ENCODE data around the gene OOSP2.
"Not testable (repeated sequence)": the region's sequence is repeated elsewhere in the genome, so short reads cannot be mapped to it uniquely, and the experiment has no call there.

The OOSP2 gene, protein sequence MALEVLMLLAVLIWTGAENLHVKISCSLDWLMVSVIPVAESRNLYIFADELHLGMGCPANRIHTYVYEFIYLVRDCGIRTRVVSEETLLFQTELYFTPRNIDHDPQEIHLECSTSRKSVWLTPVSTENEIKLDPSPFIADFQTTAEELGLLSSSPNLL

GRCh38 chr11:60040109-60040508, at the start of gene OOSP2:
Gene OOSP2, plus strand, starts transcription at chr11:60040409. Its CDS starts 51 bp downstream, at chr11:60040460.
- DNase-seq (ENCODE audit: low read depth, low spot score): no peak

GRCh38 chr11:59990421-59990820, 49.8 kb upstream of the OOSP2 start:
- no peak for DNase-seq (ENCODE audit: low read depth, low spot score)

GRCh38 chr11:59992425-59992824, 47.8 kb upstream of the OOSP2 start:
- DNase-seq (ENCODE audit: low read depth, low spot score): no peak

- DNase-seq (ENCODE audit: low read depth, low spot score): no peak
Observed at GRCh38 chr11:59997800-59998199, 42.4 kb upstream of the OOSP2 start.

DNA sequence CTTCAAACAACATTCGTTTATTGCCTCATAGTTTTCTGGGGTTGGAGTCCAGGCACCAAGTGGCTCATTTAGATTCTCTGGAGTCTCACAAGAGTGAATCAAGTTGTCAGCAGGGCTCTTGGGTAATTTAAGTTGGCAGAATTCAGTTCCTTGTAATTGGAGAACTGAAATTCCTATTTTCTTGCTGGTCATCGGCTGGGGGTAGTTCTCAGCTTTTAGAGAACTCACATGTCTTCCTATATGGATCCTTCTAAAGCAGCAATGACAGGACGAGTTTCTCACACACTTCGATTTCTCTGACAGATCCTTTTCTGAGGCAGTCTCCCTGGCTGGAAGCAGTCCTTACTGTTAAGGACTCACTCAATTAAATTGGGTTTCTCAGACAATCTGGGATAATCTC, 40.5 kb upstream of the OOSP2 start:
- DNase-seq (ENCODE audit: low read depth, low spot score): no peak

DNA sequence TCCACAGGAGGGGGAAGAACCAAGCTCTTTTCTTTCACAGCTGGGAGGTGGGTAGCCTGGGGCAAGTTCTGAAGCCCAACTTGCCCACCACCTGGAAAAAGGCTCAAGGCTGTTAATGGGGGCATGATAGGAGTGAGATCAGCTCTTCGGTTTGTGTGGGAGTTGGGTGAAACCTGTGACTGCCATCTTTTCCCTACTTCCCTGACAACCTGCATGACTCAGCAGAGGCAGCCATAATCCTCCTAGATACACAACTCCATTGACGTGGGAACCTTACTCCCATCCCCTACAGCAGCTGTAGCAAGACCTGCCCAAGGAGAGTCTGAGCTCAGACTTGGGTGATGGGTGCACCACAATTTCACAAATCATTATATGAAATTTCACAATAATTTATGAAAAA, 36.5 kb upstream of the OOSP2 start:
- no peak for DNase-seq (ENCODE audit: low read depth, low spot score)

DNA sequence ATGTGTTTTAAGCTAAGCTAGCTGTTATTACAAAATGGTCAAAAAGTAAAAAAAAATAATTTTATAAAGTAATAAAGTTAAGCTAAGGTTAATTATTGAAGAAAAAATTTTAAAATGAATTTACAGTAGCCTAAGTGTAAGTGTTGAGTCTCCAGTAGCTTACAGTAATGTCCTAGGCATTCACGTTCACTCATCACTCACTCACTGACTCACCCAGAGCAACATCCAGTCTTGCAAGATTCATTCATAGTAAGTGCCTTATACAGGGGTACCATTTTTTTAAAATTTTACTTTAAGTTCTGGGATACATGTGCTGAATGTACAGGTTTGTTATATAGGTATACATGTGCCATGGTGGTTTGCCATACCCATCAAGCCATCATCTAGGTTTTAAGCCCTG, 34.8 kb upstream of the OOSP2 start:
- DNase-seq (ENCODE audit: low read depth, low spot score): no peak

DNA sequence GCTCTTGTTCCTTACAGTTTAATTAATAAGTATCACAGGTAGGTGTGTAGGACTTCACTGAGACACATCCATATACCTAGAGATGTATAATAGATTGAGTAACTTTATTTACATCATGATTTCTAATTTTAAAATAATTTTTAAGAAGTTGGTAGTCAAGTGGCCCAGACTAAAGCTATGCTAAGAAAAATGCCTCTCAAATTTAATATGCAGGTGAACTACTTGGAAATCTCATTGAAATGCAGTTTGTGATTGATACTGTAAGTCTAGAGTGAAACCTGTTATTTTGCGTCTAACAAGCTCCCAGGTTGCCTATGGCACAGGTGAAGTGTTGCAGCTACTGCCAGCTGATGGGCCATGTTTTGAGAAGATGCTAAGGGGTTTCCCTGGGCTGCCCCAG, 23.3 kb upstream of the OOSP2 start, which contains the start of gene OOSP4B:
Gene OOSP4B (plus strand): TSS at position 301 of the 400 bp plus-strand sequence.
- DNase-seq (ENCODE audit: low read depth, low spot score): no peak

GRCh38 chr11:60018058-60018457, 22.2 kb upstream of the OOSP2 start:
- DNase-seq (ENCODE audit: low read depth, low spot score): no peak

- DNase-seq (ENCODE audit: low read depth, low spot score): not testable (repeated sequence)
Observed at GRCh38 chr11:60020376-60020775, 19.8 kb upstream of the OOSP2 start.

DNA sequence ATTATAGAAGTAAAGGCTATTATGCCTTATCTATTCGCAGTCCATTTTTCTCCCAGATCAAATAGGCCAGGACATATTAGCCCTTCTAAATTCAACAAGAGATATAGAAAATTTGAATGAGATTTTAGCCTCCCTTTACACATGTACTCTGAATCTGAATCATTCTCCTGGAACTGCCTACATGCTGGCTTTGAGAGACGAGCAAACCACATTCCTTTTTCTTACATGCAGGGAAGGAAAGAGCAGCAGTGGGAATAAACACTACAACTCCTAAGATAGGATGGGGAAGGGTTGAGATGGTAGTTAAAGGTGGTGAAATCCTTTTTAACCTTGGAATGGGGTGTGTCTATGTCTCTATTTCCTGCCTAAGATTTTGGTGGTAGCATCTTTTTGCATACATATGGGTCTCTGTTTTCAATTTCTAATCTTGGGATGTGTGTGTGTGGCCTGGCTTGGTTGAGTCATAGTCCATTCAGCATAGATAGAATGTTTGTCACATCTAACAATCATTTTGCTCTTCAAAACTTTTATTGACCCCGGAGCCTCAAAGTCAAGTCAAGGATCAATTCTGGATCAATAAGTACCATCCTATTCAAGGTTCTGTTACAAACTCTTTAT, 11.1 kb upstream of the OOSP2 start:
- DNase-seq (ENCODE audit: low read depth, low spot score): no peak

GRCh38 chr11:60050422-60050821, 10.2 kb downstream of the OOSP2 start:
- DNase-seq (ENCODE audit: low read depth, low spot score): not testable (repeated sequence)

DNA sequence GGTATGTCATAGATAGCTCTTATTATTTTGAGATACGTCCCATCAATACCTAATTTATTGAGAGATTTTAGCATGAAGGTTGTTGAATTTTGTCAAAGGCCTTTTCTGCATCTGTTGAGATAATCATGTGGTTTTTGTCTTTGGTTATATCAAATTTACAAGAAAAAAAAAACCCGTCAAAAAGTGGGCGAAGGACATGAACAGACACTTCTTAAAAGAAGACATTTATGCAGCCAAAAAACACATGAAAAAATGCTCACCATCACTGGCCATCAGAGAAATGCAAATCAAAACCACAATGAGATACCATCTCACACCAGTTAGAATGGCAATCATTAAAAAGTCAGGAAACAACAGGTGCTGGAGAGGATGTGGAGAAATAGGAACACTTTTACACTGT, 10.6 kb downstream of the OOSP2 start:
- DNase-seq (ENCODE audit: low read depth, low spot score): not testable (repeated sequence)

DNA sequence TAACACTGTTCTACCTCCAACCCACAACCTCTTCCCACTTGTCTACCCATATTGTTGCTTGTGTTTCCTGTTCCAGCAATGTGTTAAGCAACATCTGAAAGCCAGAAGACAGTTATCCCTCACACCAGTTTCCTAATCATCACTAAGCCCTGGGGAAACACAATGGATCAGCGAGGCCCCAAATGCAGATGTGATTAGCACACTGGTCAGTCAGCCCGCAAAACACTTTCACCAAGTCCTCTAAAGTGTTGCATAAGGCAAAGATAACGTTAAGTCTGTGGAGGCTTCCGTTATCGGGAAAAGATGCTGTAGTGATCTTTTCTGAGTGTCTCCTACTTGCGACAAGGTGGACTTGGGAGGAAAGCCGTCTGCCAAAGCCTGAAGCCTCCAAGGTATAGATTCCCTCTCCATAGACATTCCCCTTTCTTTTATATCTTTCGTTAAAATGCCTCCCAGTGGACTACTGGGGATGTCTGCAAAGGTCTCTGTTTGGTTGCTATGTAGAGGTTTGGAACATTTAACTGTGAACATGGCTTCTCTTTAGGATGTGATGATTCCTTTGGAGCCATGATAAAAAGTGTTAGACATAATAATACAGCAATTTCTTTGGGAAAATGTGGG, 16.2 kb downstream of the OOSP2 start, which contains the start of gene MS4A3:
Gene MS4A3 (plus strand): TSS at position 317 of the 621 bp plus-strand sequence. CDS start 4,496 bp downstream, outside the sequence.
- no peak for DNase-seq (ENCODE audit: low read depth, low spot score)

DNA sequence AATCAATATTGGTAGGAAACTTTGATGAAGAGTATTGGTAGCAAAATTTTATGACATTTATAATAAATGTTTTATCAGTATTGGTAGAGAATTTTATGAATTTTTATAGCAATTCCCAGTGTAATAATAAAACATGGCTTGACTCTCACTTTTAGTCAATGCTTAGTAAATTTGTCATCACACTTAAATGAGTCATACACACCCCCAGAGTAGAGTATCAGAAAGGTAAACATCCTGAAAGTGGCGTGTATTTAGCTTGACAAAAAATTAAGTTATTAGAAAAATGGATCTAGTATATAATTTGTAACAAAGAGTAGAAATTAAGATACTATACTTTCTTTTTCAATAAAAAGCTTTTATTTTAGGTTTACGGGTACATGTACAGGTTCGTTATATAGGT, 18.8 kb downstream of the OOSP2 start:
- no peak for DNase-seq (ENCODE audit: low read depth, low spot score)

DNA sequence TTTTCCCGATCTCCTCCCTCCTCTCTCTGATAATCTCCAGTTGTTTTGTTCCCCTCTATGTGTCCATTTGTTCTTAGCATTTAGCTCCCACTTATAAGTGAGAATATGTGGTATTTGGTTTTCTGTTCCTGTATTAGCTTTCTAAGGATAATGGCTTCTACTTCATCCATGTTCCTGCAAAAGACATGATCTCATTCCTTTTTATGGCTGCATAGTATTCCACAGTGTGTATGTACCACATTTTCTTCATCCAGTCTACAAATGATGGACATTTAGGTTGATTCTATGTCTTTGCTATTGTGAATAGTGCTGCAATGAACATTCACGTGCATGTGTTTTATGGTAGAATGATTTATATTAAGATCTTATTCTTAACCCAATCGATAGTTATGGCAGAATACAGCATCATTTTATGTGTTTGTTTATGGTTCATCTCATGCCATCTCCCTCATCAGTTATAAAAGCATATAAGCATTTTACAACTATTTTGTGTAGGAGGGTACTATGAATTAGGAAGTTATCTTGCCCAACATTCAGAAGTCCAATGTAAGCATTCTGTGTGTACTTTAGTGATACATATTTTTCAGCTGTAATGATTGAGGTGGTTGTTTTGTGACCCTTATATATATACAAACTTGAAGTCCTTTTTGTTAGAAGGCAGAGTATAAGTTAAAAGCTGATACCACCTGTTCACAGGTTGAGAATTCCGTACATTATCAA, 19.5 kb downstream of the OOSP2 start:
- DNase-seq (ENCODE audit: low read depth, low spot score): no peak

GRCh38 chr11:60064111-60064510, 23.9 kb downstream of the OOSP2 start:
- DNase-seq (ENCODE audit: low read depth, low spot score): no peak

- no peak for DNase-seq (ENCODE audit: low read depth, low spot score)
Observed at GRCh38 chr11:60065801-60066200, 25.6 kb downstream of the OOSP2 start.

DNA sequence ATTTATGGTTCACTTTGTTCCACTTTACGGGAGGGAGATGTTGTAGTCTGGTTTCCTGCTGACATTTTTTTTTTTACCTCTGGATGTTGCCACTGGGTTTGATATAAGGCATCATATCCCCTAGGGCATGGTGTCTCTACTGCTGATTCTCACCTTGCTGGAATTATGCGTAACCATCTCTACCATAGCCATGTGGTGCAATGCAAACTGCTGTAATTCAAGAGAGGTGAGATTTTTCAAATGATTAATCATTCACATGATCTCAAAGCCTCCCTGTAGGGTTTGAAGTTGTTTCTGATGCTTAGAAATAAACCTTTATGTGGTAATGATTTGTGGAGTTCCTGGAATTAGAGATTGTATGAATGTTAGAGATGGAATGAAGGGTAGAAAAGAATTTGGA, 29.2 kb downstream of the OOSP2 start:
- no peak for DNase-seq (ENCODE audit: low read depth, low spot score)

DNA sequence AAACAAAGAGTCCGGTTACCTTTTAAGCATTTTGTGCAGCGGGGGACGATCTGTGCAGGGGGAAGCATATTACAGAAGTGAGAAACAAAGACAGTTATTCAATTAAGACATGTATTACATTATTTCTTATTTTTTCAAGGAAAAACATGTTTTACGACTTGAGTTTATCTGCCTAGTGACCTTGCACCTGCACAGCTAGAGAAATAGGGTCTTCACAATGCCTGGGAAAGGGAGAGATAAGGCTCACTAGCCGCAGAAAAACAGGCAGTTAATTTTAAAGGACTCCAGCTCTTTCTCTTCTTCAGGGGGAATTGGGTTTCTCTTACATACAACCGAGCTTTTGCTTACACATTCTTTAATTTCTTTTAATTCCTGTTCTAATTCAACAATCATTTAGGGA, 31.4 kb downstream of the OOSP2 start:
- DNase-seq (ENCODE audit: low read depth, low spot score): not testable (repeated sequence)

DNA sequence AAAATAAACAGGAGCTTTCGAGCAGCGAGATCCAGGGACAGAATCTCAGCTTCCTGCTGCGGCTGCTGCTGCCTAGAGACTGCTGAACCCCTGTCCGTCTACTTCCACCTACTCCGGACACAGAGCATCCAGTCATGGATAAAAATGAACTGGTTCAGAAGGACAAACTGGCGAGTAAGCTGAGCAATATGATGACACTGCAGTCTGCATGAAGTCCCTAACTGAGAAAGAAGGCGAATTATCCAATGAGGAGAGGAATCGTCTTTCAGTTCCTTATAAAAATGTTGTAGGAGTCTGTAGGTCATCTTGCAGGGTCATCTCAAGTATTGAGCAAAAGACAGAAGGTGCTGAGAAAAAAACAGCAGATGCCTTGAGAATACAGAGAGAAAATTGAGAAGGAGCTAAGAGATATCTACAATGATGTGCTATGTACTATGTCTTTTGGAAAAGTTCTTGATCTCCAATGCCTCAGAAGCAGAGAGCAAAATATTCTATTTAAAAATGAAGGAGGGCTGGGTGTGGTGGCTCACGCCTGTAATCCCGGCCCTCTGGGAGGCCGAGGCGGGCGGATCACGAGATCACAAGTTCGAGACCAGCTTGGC, 37.1 kb downstream of the OOSP2 start:
- DNase-seq (ENCODE audit: low read depth, low spot score): no peak

DNA sequence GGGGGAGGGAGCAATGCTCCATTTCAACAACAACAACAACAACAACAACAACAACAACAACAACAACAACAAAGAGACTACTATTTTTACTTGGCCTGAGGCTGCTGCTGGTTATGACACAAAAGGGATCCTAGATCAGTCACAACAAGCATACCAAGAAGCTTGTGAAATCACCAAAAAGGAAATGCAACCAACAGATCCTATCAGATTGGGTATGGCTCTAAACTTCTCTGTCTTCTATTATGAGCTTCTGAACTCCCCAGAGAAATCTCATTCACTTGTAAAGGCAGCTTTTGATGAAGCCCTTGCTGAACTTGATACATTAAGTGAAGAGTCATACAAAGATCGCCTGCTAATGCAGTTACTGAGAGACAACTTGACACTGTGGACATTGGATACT, 37.8 kb downstream of the OOSP2 start:
- no peak for DNase-seq (ENCODE audit: low read depth, low spot score)

All from brain pericyte (primary cell).